Effector memory CD8-positive, alpha-beta T cell (primary cell): ENCODE data around the gene GAPDH.
A peak's percentile ranks its signal among the peaks of the same experiment; 100 is the strongest.
"Not testable (repeated sequence)": the region's sequence is repeated elsewhere in the genome, so short reads cannot be mapped to it uniquely, and the experiment has no call there.

Experiments
- ATAC-seq: fragments of 150-1000 bp; cut with Tn5 transposase; replicated peaks from 2 replicates; pipeline ENCODE4 v1.10.0; 2021; ENCODE audit warnings: mild to moderate bottlenecking, moderate library complexity
- DNase-seq, 3 experiments: peaks; one replicate each; pipeline ENCODE4 v3.0.0; 2021
- H3K27ac Mint-ChIP-seq, 2 donors: one replicate each; pipeline ENCODE4 v1.8.0; 2022; ENCODE audit warnings: mild to moderate bottlenecking in 2 of 2, mixed read lengths in 2 of 2, moderate library complexity in 2 of 2
- H3K27me3 Mint-ChIP-seq, 2 donors: one replicate each; pipeline ENCODE4 v1.8.0; 2022; ENCODE audit warnings: mixed read lengths in 2 of 2
- H3K36me3 Mint-ChIP-seq: one replicate; pipeline ENCODE4 v1.8.0; 2022; ENCODE audit warnings: mild to moderate bottlenecking, moderate library complexity, mixed read lengths; ENCODE audit not compliant: insufficient read depth
- H3K4me1 Mint-ChIP-seq, 2 donors: one replicate each; pipeline ENCODE4 v1.8.0; 2022; ENCODE audit warnings: low read depth in 2 of 2, mixed read lengths in 2 of 2
- H3K4me3 Mint-ChIP-seq, 2 donors: one replicate each; pipeline ENCODE4 v1.8.0; 2022; ENCODE audit warnings: mild to moderate bottlenecking in 2 of 2, mixed read lengths in 2 of 2, moderate library complexity in 2 of 2
- H3K9me3 Mint-ChIP-seq, 2 donors: one replicate each; pipeline ENCODE4 v1.8.0; 2022; ENCODE audit warnings: mixed read lengths in 2 of 2
- total RNA-seq, 9 experiments: gene quantifications; one replicate each; lab custom pipeline; 2026; lab: John Stamatoyannopoulos, UW

Gene GAPDH
- total RNA-seq = 517 to 2,884 (median 1,320) reads per million in 9 experiments

- peak within 1 kb of the TSS; percentile 98 to 99 for H3K4me3 Mint-ChIP-seq
- ATAC-seq = peak; percentile 51
- DNase-seq = peak; percentile 81 to 84 (median 83)
- H3K9me3 Mint-ChIP-seq = no peaks in the 10 kb centered on the region
- peak within 1 kb of the TSS; percentile 100 for H3K27ac Mint-ChIP-seq
- H3K36me3 Mint-ChIP-seq = peaks cover 85% of the 10 kb centered on the region
- H3K4me1 Mint-ChIP-seq = peaks cover 48 to 50% of the 10 kb centered on the region in 2 donors
- no peaks in the 10 kb centered on the region for H3K27me3 Mint-ChIP-seq
Measured at GRCh38 chr12:6533923-6534694, at the start of gene GAPDH. Gene GAPDH (plus strand): TSS chr12:6534517. CDS start chr12:6534833, 316 bp downstream.

- no peaks in the 10 kb centered on the region for H3K27me3 Mint-ChIP-seq
- no peak overlapping the region for H3K4me3 Mint-ChIP-seq
- ATAC-seq = no peak
- no peak for DNase-seq
- H3K4me1 Mint-ChIP-seq = peaks cover 8 to 11% of the 10 kb centered on the region in 2 donors
- H3K27ac Mint-ChIP-seq = no peak overlapping the region
- H3K9me3 Mint-ChIP-seq = no peaks in the 10 kb centered on the region
- H3K36me3 Mint-ChIP-seq = peaks cover 9% of the 10 kb centered on the region
Measured at GRCh38 chr12:6488240-6488639, 46.1 kb upstream of the GAPDH start.

GRCh38 chr12:6489449-6489848, 44.9 kb upstream of the GAPDH start:
- H3K27ac Mint-ChIP-seq = no peak overlapping the region
- peaks cover 10 to 17% of the 10 kb centered on the region in 2 donors for H3K4me1 Mint-ChIP-seq
- no peaks in the 10 kb centered on the region for H3K27me3 Mint-ChIP-seq
- DNase-seq (no peak), ATAC-seq (no peak)
- H3K4me3 Mint-ChIP-seq = no peak overlapping the region
- H3K9me3 Mint-ChIP-seq = no peaks in the 10 kb centered on the region
- H3K36me3 Mint-ChIP-seq = peaks cover 21% of the 10 kb centered on the region

GRCh38 chr12:6490673-6491072, 43.6 kb upstream of the GAPDH start:
- H3K4me3 Mint-ChIP-seq, DNase-seq, ATAC-seq, H3K27ac Mint-ChIP-seq, H3K9me3 Mint-ChIP-seq, H3K27me3 Mint-ChIP-seq: not testable (repeated sequence)
- peaks cover 27% of the 10 kb centered on the region for H3K36me3 Mint-ChIP-seq
- peaks cover 21 to 28% of the 10 kb centered on the region in 2 donors for H3K4me1 Mint-ChIP-seq

GRCh38 chr12:6492838-6493496, 41.4 kb upstream of the GAPDH start, which contains the start of gene MRPL51:
Gene MRPL51 (minus strand): TSS chr12:6493262. CDS start chr12:6493136, 126 bp downstream.
- H3K4me1 Mint-ChIP-seq = peaks cover 27 to 28% of the 10 kb centered on the region in 2 donors
- H3K36me3 Mint-ChIP-seq = peaks cover 33% of the 10 kb centered on the region
- H3K4me3 Mint-ChIP-seq = peak within 1 kb of the TSS; percentile 91 to 92
- peak; percentile 81 for ATAC-seq
- peak within 1 kb of the TSS; percentile 93 to 96 for H3K27ac Mint-ChIP-seq
- peak; percentile 92 to 97 (median 96) for DNase-seq
- no peaks in the 10 kb centered on the region for H3K9me3 Mint-ChIP-seq
- H3K27me3 Mint-ChIP-seq = no peaks in the 10 kb centered on the region

GRCh38 chr12:6493497-6494257, 40.6 kb upstream of the GAPDH start, which contains the start of gene NCAPD2:
Gene NCAPD2 (plus strand): TSS chr12:6494102. CDS start chr12:6495099, 997 bp downstream.
- ATAC-seq = peak; percentile 82
- Mint-ChIP-seq H3K4me3 (peak within 1 kb of the TSS; percentile 91 to 92), H3K27ac (peak within 1 kb of the TSS; percentile 93 to 96), H3K27me3 (no peaks in the 10 kb centered on the region), H3K9me3 (no peaks in the 10 kb centered on the region), H3K36me3 (peaks cover 35% of the 10 kb centered on the region), H3K4me1 (peaks cover 27 to 28% of the 10 kb centered on the region in 2 donors)
- DNase-seq = peak; percentile 88 to 91 (median 91)

- Mint-ChIP-seq H3K27me3 (no peaks in the 10 kb centered on the region), H3K4me3 (peak overlapping the region; percentile 91 to 92), H3K36me3 (peaks cover 40% of the 10 kb centered on the region), H3K27ac (peak overlapping the region; percentile 93 to 96), H3K9me3 (no peaks in the 10 kb centered on the region), H3K4me1 (peaks cover 27 to 28% of the 10 kb centered on the region in 2 donors)
- ATAC-seq = peak; percentile 37
- no peak for DNase-seq
Measured at GRCh38 chr12:6494258-6494743, 40.0 kb upstream of the GAPDH start.

- peak overlapping the region in 1 of 2 donors; percentile 93 for H3K27ac Mint-ChIP-seq
- peaks cover 42% of the 10 kb centered on the region for H3K36me3 Mint-ChIP-seq
- peaks cover 27 to 28% of the 10 kb centered on the region in 2 donors for H3K4me1 Mint-ChIP-seq
- ATAC-seq = no peak
- H3K4me3 Mint-ChIP-seq = peak overlapping the region; percentile 91 to 92
- no peak for DNase-seq
- H3K9me3 Mint-ChIP-seq = no peaks in the 10 kb centered on the region
- H3K27me3 Mint-ChIP-seq = no peaks in the 10 kb centered on the region
Measured at GRCh38 chr12:6494968-6495367, 39.3 kb upstream of the GAPDH start.

GRCh38 chr12:6497291-6497690, 37.0 kb upstream of the GAPDH start:
- Mint-ChIP-seq H3K36me3 (peaks cover 39% of the 10 kb centered on the region), H3K27ac (peak overlapping the region; percentile 76 to 79), H3K4me1 (peaks cover 27% of the 10 kb centered on the region in 2 donors)
- ATAC-seq, H3K27me3 Mint-ChIP-seq, H3K4me3 Mint-ChIP-seq, DNase-seq, H3K9me3 Mint-ChIP-seq: not testable (repeated sequence)

- no peaks in the 10 kb centered on the region for H3K27me3 Mint-ChIP-seq
- H3K36me3 Mint-ChIP-seq = peaks cover 16% of the 10 kb centered on the region
- DNase-seq = no peak
- no peak for ATAC-seq
- no peak overlapping the region for H3K4me3 Mint-ChIP-seq
- no peak overlapping the region for H3K27ac Mint-ChIP-seq
- H3K4me1 Mint-ChIP-seq = peaks cover 1 to 7% of the 10 kb centered on the region in 2 donors
- H3K9me3 Mint-ChIP-seq = no peaks in the 10 kb centered on the region
Measured at GRCh38 chr12:6500466-6500865, 33.9 kb upstream of the GAPDH start.

- H3K36me3 Mint-ChIP-seq = peaks cover 21% of the 10 kb centered on the region
- ATAC-seq (no peak), DNase-seq (no peak)
- peak overlapping the region in 1 of 2 donors; percentile 36 for H3K27ac Mint-ChIP-seq
- H3K4me1 Mint-ChIP-seq = peaks cover 0 to 8% of the 10 kb centered on the region in 2 donors
- no peaks in the 10 kb centered on the region for H3K27me3 Mint-ChIP-seq
- no peaks in the 10 kb centered on the region for H3K9me3 Mint-ChIP-seq
- no peak overlapping the region for H3K4me3 Mint-ChIP-seq
Measured at GRCh38 chr12:6507102-6507998, 27.0 kb upstream of the GAPDH start.

GRCh38 chr12:6508087-6508486, 26.2 kb upstream of the GAPDH start:
- H3K36me3 Mint-ChIP-seq = peaks cover 28% of the 10 kb centered on the region
- H3K9me3 Mint-ChIP-seq = no peaks in the 10 kb centered on the region
- H3K27ac Mint-ChIP-seq = peak overlapping the region in 1 of 2 donors; percentile 36
- H3K4me3 Mint-ChIP-seq = no peak overlapping the region
- peaks cover 0 to 8% of the 10 kb centered on the region in 2 donors for H3K4me1 Mint-ChIP-seq
- no peak for ATAC-seq
- no peak for DNase-seq
- no peaks in the 10 kb centered on the region for H3K27me3 Mint-ChIP-seq
